HL-60/S4 treated with phorbol 12-myristate 13-acetate at 8.2 ng/mL for 4 days and 3 days (cell line): ENCODE results near the gene CDHR4.
"Not testable (repeated sequence)": the region's sequence is repeated elsewhere in the genome, so short reads cannot be mapped to it uniquely, and the experiment has no call there.

ENCODE experiments used
- in situ Hi-C: fragments of 300-500 bp; cut with MboI; formaldehyde crosslinking; loops from 2 replicates; pipeline ENCODE4 v1.15.0; 2022; ENCODE audit warnings: low sequenced_read_pairs

Gene CDHR4

GRCh38 chr3:49799761-49800160 lies at the start of gene CDHR4:
CDHR4 (minus strand) TSS chr3:49799873; CDS start chr3:49799812, 61 bp downstream.
- in situ Hi-C loops: no loop called here

GRCh38 chr3:49845694-49846093 lies 46.0 kb upstream of the CDHR4 start:
- in situ Hi-C loops: no loop called here

GRCh38 chr3:49844464-49845183 lies 45.0 kb upstream of the CDHR4 start:
- in situ Hi-C loops: no loop called here

GRCh38 chr3:49842843-49843517 lies 43.3 kb upstream of the CDHR4 start:
- in situ Hi-C loops: no loop called here

- in situ Hi-C loops: no loop called here
Measured at GRCh38 chr3:49841806-49842205, 42.1 kb upstream of the CDHR4 start.

- in situ Hi-C loops: no loop called here
Measured at GRCh38 chr3:49841126-49841696, 41.5 kb upstream of the CDHR4 start.

GRCh38 chr3:49840388-49840787 lies 40.7 kb upstream of the CDHR4 start:
- in situ Hi-C loops: no loop called here

GRCh38 chr3:49839193-49839809 lies 39.6 kb upstream of the CDHR4 start:
- in situ Hi-C loops: no loop called here

- in situ Hi-C loops: no loop called here
Measured at GRCh38 chr3:49831341-49831740, 31.7 kb upstream of the CDHR4 start.

- in situ Hi-C loops: no loop called here
Measured at GRCh38 chr3:49826016-49826415, 26.3 kb upstream of the CDHR4 start.

GRCh38 chr3:49823131-49823530 lies 23.5 kb upstream of the CDHR4 start:
- in situ Hi-C loops: not testable (repeated sequence)

GRCh38 chr3:49813497-49814174 lies 14.0 kb upstream of the CDHR4 start, which contains the start of gene UBA7:
UBA7 (minus strand) TSS chr3:49813953; CDS start chr3:49813787, 166 bp downstream.
- in situ Hi-C loops: no loop called here

- in situ Hi-C loops: no loop called here
Measured at GRCh38 chr3:49812916-49813496, 13.3 kb upstream of the CDHR4 start.

- in situ Hi-C loops: no loop called here
Measured at GRCh38 chr3:49807431-49808114, 7.9 kb upstream of the CDHR4 start.

- in situ Hi-C loops: no loop called here
Measured at GRCh38 chr3:49806850-49807249, 7.2 kb upstream of the CDHR4 start.

- in situ Hi-C loops: no loop called here
Measured at GRCh38 chr3:49805897-49806701, 6.4 kb upstream of the CDHR4 start.

GRCh38 chr3:49805367-49805782 lies 5.7 kb upstream of the CDHR4 start:
- in situ Hi-C loops: no loop called here

- in situ Hi-C loops: no loop called here
Measured at GRCh38 chr3:49804141-49805041, 4.7 kb upstream of the CDHR4 start.
